OCI-LY1 (cell line): ENCODE measurements around the gene VLDLR.

Source experiments
- CTCF ChIP-seq: fragments of 200-600 bp; sonication (generic), shearing (Covaris generic); IDR thresholded peaks from 2 replicates; pipeline ENCODE4 v1.5.1; 2017; ENCODE audit warnings: mild to moderate bottlenecking, antibody characterized with exemption, low read length, moderate library complexity, mixed read lengths
- EZH2 ChIP-seq: fragments of 200-600 bp; sonication (generic), shearing (Covaris generic); IDR thresholded peaks from 2 replicates; pipeline ENCODE4 v1.8.0; 2017; ENCODE audit warnings: borderline replicate concordance, mixed run types, mild to moderate bottlenecking, antibody characterized with exemption, low read length, moderate library complexity, mixed read lengths

DNA sequence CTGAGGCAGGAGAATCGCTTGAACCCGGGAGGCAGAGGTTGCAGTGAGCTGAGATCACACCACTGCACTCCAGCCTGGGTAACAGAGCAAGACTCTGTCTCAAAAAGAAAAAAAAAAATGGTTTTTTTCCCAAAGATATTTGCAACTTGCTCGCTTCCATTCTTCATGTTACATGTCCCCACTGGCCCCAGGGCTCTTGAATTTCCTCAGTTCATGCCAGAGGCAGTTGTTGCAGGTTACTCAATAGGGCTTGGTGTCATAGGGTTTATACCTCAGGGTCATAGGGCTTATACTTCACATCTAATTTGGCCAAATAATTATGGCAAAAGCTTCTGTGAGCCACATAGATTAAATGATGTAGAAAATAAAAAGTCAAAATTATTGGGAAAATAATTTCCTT is 51.6 kb downstream of the VLDLR start:
- TF ChIP-seq EZH2: no peak
- no peak for TF ChIP-seq CTCF
